ENCODE measurements around the gene TRMT10A. TPM values are rescaled to one million over a fixed set of nuclear protein-coding genes. Genes with fewer than 3 reads are reported as not detected.
A peak's percentile ranks its signal among the peaks of the same experiment; 100 is the strongest.

The TRMT10A gene
- total and polyA plus RNA-seq, 7 donors, result 3.9 to 7.5 (median 5.6) TPM

DNA sequence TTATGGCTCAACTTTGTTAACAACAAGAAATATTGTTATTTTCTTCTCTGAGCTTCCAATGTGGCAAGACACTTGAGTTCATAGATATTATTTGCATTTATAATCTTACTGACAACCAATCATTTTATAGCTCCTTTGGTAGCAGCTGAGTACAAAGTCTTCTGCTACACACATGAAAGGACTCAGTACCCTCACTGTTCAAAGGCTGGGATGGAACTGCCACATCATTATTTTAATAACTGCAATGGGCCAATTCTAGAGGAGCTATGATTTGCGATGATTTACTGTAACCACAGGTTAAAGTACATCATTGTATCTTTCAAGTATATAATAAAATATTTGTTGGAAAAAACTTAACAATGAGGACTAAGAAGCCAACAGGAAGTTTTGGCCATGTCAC lies 21.7 kb upstream of the TRMT10A start:
- H3K9me3 ChIP-seq, result no peaks in the 10 kb centered on the region
- TF ChIP-seq, protein P1, sequence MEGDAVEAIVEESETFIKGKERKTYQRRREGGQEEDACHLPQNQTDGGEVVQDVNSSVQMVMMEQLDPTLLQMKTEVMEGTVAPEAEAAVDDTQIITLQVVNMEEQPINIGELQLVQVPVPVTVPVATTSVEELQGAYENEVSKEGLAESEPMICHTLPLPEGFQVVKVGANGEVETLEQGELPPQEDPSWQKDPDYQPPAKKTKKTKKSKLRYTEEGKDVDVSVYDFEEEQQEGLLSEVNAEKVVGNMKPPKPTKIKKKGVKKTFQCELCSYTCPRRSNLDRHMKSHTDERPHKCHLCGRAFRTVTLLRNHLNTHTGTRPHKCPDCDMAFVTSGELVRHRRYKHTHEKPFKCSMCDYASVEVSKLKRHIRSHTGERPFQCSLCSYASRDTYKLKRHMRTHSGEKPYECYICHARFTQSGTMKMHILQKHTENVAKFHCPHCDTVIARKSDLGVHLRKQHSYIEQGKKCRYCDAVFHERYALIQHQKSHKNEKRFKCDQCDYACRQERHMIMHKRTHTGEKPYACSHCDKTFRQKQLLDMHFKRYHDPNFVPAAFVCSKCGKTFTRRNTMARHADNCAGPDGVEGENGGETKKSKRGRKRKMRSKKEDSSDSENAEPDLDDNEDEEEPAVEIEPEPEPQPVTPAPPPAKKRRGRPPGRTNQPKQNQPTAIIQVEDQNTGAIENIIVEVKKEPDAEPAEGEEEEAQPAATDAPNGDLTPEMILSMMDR (IDR thresholded peaks at IDR 0.05), result no peak
- no peak for TF ChIP-seq EP300 (IDR thresholded peaks at IDR 0.05)
- TF ChIP-seq POLR2A (IDR thresholded peaks at IDR 0.05), result no peak
- TF ChIP-seq POLR2AphosphoS5 (IDR thresholded peaks at IDR 0.05), result no peak
- DNase-seq, result no peak
- no peaks in the 10 kb centered on the region for H3K27me3 ChIP-seq
- no peak overlapping the region for H3K27ac ChIP-seq
- H3K36me3 ChIP-seq, result no peaks in the 10 kb centered on the region
- peaks cover 0 to 13% (median 10%) of the 10 kb centered on the region in 4 donors for H3K4me1 ChIP-seq
- 25 to 75% methylated on average over 1 of the region's 1 CpG for WGBS, 2 donors
- no peak overlapping the region for H3K4me3 ChIP-seq
- intact Hi-C loops (cut with DNase I), result no loop called here

DNA sequence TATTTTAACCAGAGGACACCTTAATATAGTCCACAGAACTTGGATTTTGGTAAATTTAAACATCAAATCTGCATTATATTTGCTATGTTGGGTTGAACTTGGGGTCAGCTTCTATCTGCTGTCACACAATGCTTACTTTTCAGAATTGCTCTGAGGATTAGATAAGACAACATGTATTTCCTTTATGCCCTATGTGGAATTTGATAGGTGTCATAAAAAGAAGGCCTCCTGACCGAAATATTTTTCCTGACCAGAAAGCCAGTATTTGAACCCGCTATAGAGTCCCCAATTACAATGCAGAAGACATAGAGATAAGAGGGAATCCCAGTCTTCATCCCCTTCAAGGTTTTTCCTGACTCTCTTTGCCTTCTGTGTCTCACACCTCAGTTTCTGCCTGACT lies 14.9 kb upstream of the TRMT10A start:
- H3K9me3 ChIP-seq, result no peaks in the 10 kb centered on the region
- no peak overlapping the region for H3K4me3 ChIP-seq
- no peaks in the 10 kb centered on the region for H3K36me3 ChIP-seq
- H3K27me3 ChIP-seq, result no peaks in the 10 kb centered on the region
- H3K27ac ChIP-seq, result no peak overlapping the region
- TF ChIP-seq POLR2AphosphoS5 (IDR thresholded peaks at IDR 0.05) (no peak), POLR2A (IDR thresholded peaks at IDR 0.05) (no peak), EP300 (IDR thresholded peaks at IDR 0.05) (no peak)
- TF ChIP-seq, protein P1 (IDR thresholded peaks at IDR 0.05), result no peak
- 17 to 69% methylated on average over 2 of the region's 2 CpGs for WGBS, 2 donors
- no peak for DNase-seq
- intact Hi-C loops (cut with DNase I), result no loop called here
- H3K4me1 ChIP-seq, result peaks cover 0 to 17% (median 7%) of the 10 kb centered on the region in 4 donors

DNA sequence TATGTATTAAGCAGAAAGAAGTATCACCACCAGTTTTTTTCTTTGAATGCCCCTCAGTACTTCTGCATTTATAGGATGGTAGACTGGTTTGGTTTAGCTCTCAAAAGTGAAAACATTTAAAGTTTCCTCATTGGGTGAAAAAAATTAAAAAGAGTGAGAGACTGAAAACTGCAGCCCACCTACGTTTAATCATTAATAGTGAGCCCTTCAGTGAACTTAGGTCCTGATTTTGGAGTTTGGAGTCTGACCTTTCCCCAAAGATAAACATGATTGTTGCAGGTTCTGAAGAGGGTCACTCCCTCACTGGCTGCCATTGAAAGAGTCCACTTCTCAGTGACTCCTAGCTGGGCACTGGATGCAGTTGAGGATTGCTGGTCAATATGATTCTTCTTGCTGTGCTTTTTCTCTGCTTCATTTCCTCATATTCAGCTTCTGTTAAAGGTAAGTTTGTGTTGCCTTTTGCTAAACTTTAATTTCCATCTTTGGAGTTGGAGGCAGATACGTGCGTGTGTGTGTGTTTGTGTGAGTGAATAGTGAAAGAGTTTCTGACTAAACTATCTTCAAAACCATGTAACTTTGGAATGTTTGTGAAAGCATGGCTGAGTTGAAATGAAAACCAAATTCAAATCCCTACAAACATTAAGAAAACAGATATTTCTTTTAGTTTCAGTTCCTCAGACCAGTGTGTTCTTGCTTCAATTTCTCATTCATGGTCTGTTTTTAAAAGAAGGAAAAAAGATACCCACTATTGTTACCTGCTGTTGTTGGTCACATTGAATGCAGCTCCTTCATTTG lies 10.9 kb upstream of the TRMT10A start, which contains the start of gene MTTP:
Gene MTTP (plus strand): TSS at position 295 of the 795 bp plus-strand sequence. CDS start 86 bp downstream, at position 381.
- H3K36me3 ChIP-seq, result no peaks in the 10 kb centered on the region
- H3K27me3 ChIP-seq, result no peaks in the 10 kb centered on the region
- no peak for DNase-seq
- TF ChIP-seq EP300 (IDR thresholded peaks at IDR 0.05) (no peak), POLR2A (IDR thresholded peaks at IDR 0.05) (no peak), POLR2AphosphoS5 (IDR thresholded peaks at IDR 0.05) (no peak)
- TF ChIP-seq, protein P1 (IDR thresholded peaks at IDR 0.05), result no peak
- no peaks in the 10 kb centered on the region for H3K9me3 ChIP-seq
- peak within 1 kb of the TSS in 3 of 4 donors; percentile 64 to 92 (median 89) for H3K27ac ChIP-seq
- WGBS, 2 donors, result 86 to 87% methylated on average over 3 of the region's 3 CpGs
- H3K4me3 ChIP-seq, result peak within 1 kb of the TSS in 2 of 4 donors; percentile 10 to 15
- H3K4me1 ChIP-seq, result peaks cover 0 to 35% (median 16%) of the 10 kb centered on the region in 4 donors
- intact Hi-C loops (cut with DNase I), result loop anchor here (5.0 kb wide), 1 partner anchor 43 kb away; no protein-coding TSS in a partner anchor

DNA sequence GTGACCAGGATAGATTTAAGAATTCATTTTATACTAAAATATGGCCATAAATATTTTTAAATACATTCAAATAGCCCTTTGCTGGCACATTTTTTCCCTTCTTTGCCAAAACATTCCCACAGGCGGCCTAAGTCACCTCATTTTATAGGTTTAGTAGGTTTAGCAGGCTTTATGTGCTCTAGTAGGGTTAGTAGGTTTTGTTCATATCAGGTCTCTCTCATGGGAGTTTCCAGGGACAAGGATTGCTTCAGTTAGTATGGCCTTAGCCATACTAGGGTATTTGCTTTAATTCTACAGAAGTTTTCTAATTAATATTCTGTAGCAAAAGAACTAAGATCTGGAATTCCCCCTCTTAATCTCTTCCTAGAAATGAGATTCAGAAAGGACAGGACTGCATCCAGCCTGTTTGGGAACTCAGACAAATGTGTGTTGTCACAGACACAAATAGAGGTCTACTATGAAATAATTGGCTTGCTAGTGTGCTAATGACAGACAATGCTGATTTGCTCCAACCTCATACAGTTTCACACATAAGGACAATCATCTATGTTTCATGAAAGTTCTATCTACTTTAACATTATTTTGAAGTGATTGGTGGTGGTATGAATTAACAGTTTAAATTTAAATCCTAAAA lies 10.0 kb upstream of the TRMT10A start:
- TF ChIP-seq EP300 (IDR thresholded peaks at IDR 0.05) (no peak), POLR2AphosphoS5 (IDR thresholded peaks at IDR 0.05) (no peak), POLR2A (IDR thresholded peaks at IDR 0.05) (no peak)
- TF ChIP-seq, protein P1 (IDR thresholded peaks at IDR 0.05), result no peak
- intact Hi-C loops (cut with DNase I), result loop anchor here (5.0 kb wide), 1 partner anchor 43 kb away; no protein-coding TSS in a partner anchor
- no peaks in the 10 kb centered on the region for H3K9me3 ChIP-seq
- H3K4me3 ChIP-seq, result no peak overlapping the region
- H3K36me3 ChIP-seq, result no peaks in the 10 kb centered on the region
- WGBS, 2 donors, result 88 to 89% methylated on average over 1 of the region's 1 CpG
- H3K27ac ChIP-seq, result peak overlapping the region in 3 of 4 donors; percentile 64 to 92 (median 89)
- H3K4me1 ChIP-seq, result peaks cover 0 to 44% (median 17%) of the 10 kb centered on the region in 4 donors
- no peak for DNase-seq
- H3K27me3 ChIP-seq, result no peaks in the 10 kb centered on the region

Measured in sigmoid colon (tissue), 7 donors.